M059J (cell line): Measurements from ENCODE around the gene SVEP1. TPM values are rescaled to one million over a fixed set of nuclear protein-coding genes. Genes with fewer than 3 reads are reported as not detected.
"Not testable (repeated sequence)": the region's sequence is repeated elsewhere in the genome, so short reads cannot be mapped to it uniquely, and the experiment has no call there.

Experiments used
- DNase-seq: peaks from one replicate; pipeline ENCODE4 v3.0.0-alpha.2; 2012; ENCODE audit warnings: low read depth
- total RNA-seq: library from RNA; depleted of rRNA; stranded (reverse); fragments of >200 nt; shearing (Covaris generic); gene quantifications from 2 replicates; pipeline ENCODE4 v1.2.3, GENCODE V29; 2014

SVEP1 gene
- total RNA-seq, 1 experiment from 2014 or later: 1.5 TPM

GRCh38 chr9:110579862-110580219, 300 bp upstream of the SVEP1 start:
- peak; percentile 33 for DNase-seq

- DNase-seq: no peak
Measured at GRCh38 chr9:110578575-110579033, 937 bp downstream of the SVEP1 start.

GRCh38 chr9:110575945-110576344, 3.6 kb downstream of the SVEP1 start:
- DNase-seq: no peak

- peak; percentile 6 for DNase-seq
Measured at GRCh38 chr9:110575169-110575568, 4.4 kb downstream of the SVEP1 start.

GRCh38 chr9:110573305-110573704, 6.2 kb downstream of the SVEP1 start:
- DNase-seq: no peak

GRCh38 chr9:110571801-110572483, 7.6 kb downstream of the SVEP1 start:
- peak; percentile 7 for DNase-seq

GRCh38 chr9:110566156-110566555, 13.4 kb downstream of the SVEP1 start:
- DNase-seq: no peak

- DNase-seq: no peak
Measured at GRCh38 chr9:110561826-110562225, 17.7 kb downstream of the SVEP1 start.

GRCh38 chr9:110559869-110560268, 19.7 kb downstream of the SVEP1 start:
- DNase-seq: no peak

- DNase-seq: peak; percentile 69
Measured at GRCh38 chr9:110555551-110556331, 23.8 kb downstream of the SVEP1 start.

- peak; percentile 33 for DNase-seq
Measured at GRCh38 chr9:110546411-110546871, 33.1 kb downstream of the SVEP1 start.

GRCh38 chr9:110545705-110546104, 33.8 kb downstream of the SVEP1 start:
- peak; percentile 44 for DNase-seq

GRCh38 chr9:110543631-110544051, 35.9 kb downstream of the SVEP1 start:
- no peak for DNase-seq

- no peak for DNase-seq
Measured at GRCh38 chr9:110541950-110542349, 37.6 kb downstream of the SVEP1 start.

GRCh38 chr9:110538647-110539041, 40.9 kb downstream of the SVEP1 start:
- DNase-seq: peak; percentile 41

- no peak for DNase-seq
Measured at GRCh38 chr9:110537841-110538646, 41.5 kb downstream of the SVEP1 start.

GRCh38 chr9:110536822-110537221, 42.7 kb downstream of the SVEP1 start:
- peak; percentile 58 for DNase-seq

GRCh38 chr9:110534162-110534561, 45.4 kb downstream of the SVEP1 start:
- not testable (repeated sequence) for DNase-seq

- DNase-seq: no peak
Measured at GRCh38 chr9:110532908-110533665, 46.5 kb downstream of the SVEP1 start.

GRCh38 chr9:110531776-110532175, 47.8 kb downstream of the SVEP1 start:
- peak; percentile 69 for DNase-seq

- DNase-seq: peak; percentile 39
Measured at GRCh38 chr9:110531241-110531640, 48.3 kb downstream of the SVEP1 start.
